Mucosa of descending colon (tissue), 3 donors: ENCODE data around the gene MED12L. TPM values are rescaled to one million over a fixed set of nuclear protein-coding genes. Genes with fewer than 3 reads are reported as not detected.

ENCODE experiments used
- ATAC-seq: fragments of 200-7000 bp; cut with Tn5 transposase; one replicate; pipeline ENCODE4 v1.9.1; 2020; ENCODE audit warnings: mild to moderate bottlenecking, moderate library complexity
- DNase-seq, 3 donors: peaks; one replicate each; pipeline ENCODE4 v3.0.0-alpha.2; 2020
- H3K36me3 ChIP-seq: fragments of 200-600 bp; one replicate; pipeline ENCODE4 v1.8.0; 2021; ENCODE audit warnings: low read depth, mild to moderate bottlenecking
- H3K4me1 ChIP-seq: fragments of 200-600 bp; one replicate; pipeline ENCODE4 v1.8.0; 2021; ENCODE audit warnings: low read depth, mild to moderate bottlenecking
- H3K4me3 ChIP-seq: fragments of 200-600 bp; one replicate; pipeline ENCODE4 v1.8.0; 2021; ENCODE audit warnings: mild to moderate bottlenecking
- H3K9me3 ChIP-seq: fragments of 200-600 bp; one replicate; pipeline ENCODE4 v1.8.0; 2021; ENCODE audit warnings: mild to moderate bottlenecking
- CTCF ChIP-seq: fragments of 200-600 bp; IDR thresholded peaks from one replicate; pipeline ENCODE4 v1.8.0; 2022; ENCODE audit warnings: antibody characterized with exemption, mild to moderate bottlenecking
- intact Hi-C, 2 donors: fragments of 100-400 bp; cut with DNase I in 1 of 2; cut with micrococcal nuclease in 1 of 2; formaldehyde crosslinking; loops; one replicate each; pipeline versions ENCODE4 v1.11.0 to v1.11.1; 2022; cut with DNase I, micrococcal nuclease
- total RNA-seq, 3 donors: library from RNA; stranded (reverse); fragmentation: NEBNext Ultra II Directional in 2 of 3; extraction: Animal tissue kit (Norgen Biotek cat#: 25700) in 2 of 3; gene quantifications; one replicate each; pipeline versions ENCODE4 v1.2.1 to v1.2.4, GENCODE V29; 2021 to 2023
- donor health status: DM: no; HTN: no; CAD: no; lungs with moderate emphysema.
- donor health status: DM: no; HTN: no; CAD: no.
- donor health status: DM: no; HTN: yes; CAD: no.

Gene MED12L
- total RNA-seq, 3 donors from 2014 or later: 0.39 to 2.4 (median 0.55) TPM

GRCh38 chr3:151327571-151328198 lies 242.2 kb downstream of the MED12L start:
- no peaks in the 10 kb centered on the region for H3K4me1 ChIP-seq
- no peaks in the 10 kb centered on the region for H3K36me3 ChIP-seq
- DNase-seq (no peak), ATAC-seq (no peak)
- intact Hi-C loops: no loop called here
- no peaks in the 10 kb centered on the region for H3K9me3 ChIP-seq
- H3K4me3 ChIP-seq: no peak overlapping the region
- TF ChIP-seq CTCF: no peak

GRCh38 chr3:151328298-151328995 lies 243.0 kb downstream of the MED12L start:
- ATAC-seq (peak; percentile 30), DNase-seq (no peak)
- intact Hi-C loops: no loop called here
- Histone ChIP-seq H3K9me3 (no peaks in the 10 kb centered on the region), H3K4me1 (no peaks in the 10 kb centered on the region), H3K36me3 (no peaks in the 10 kb centered on the region), H3K4me3 (no peak overlapping the region)
- no peak for TF ChIP-seq CTCF

GRCh38 chr3:151329363-151329762 lies 243.9 kb downstream of the MED12L start, which contains the start of gene P2RY13:
Gene P2RY13 (minus strand): TSS chr3:151329549. CDS start chr3:151329528, 21 bp downstream.
- DNase-seq: no peak
- no peak for ATAC-seq
- H3K4me1 ChIP-seq: no peaks in the 10 kb centered on the region
- no peaks in the 10 kb centered on the region for H3K36me3 ChIP-seq
- H3K9me3 ChIP-seq: no peaks in the 10 kb centered on the region
- no peak for TF ChIP-seq CTCF
- no peak within 1 kb of the TSS for H3K4me3 ChIP-seq
- intact Hi-C loops: no loop called here

GRCh38 chr3:151330379-151330778 lies 244.9 kb downstream of the MED12L start:
- DNase-seq: no peak
- Histone ChIP-seq H3K36me3 (no peaks in the 10 kb centered on the region), H3K9me3 (no peaks in the 10 kb centered on the region), H3K4me1 (no peaks in the 10 kb centered on the region), H3K4me3 (no peak overlapping the region)
- no peak for TF ChIP-seq CTCF
- no peak for ATAC-seq
- intact Hi-C loops: no loop called here

- no peaks in the 10 kb centered on the region for H3K36me3 ChIP-seq
- H3K4me3 ChIP-seq: no peak overlapping the region
- DNase-seq (no peak), ATAC-seq (no peak)
- intact Hi-C loops: no loop called here
- no peaks in the 10 kb centered on the region for H3K9me3 ChIP-seq
- TF ChIP-seq CTCF: no peak
- no peaks in the 10 kb centered on the region for H3K4me1 ChIP-seq
Observed at GRCh38 chr3:151330899-151331298, 245.4 kb downstream of the MED12L start.
